Esophagus squamous epithelium (tissue), 5 donors: Measurements from ENCODE around the gene ETS1. TPM values are rescaled to one million over a fixed set of nuclear protein-coding genes. Genes with fewer than 3 reads are reported as not detected.

Source experiments
- DNase-seq: peaks from one replicate; lab custom pipeline; 2025; lab: John Stamatoyannopoulos, UW
- H3K27ac ChIP-seq, 4 donors: fragments of 200-600 bp; sonication (generic); one replicate each; pipeline ENCODE4 v1.5.1; 2016 to 2019; ENCODE audit warnings: mild to moderate bottlenecking in 1 of 4
- H3K27me3 ChIP-seq, 4 donors: fragments of 200-600 bp; sonication (generic); 1 replicate in 3 of 4; 2 replicates in 1 of 4; pipeline versions ENCODE4 v1.5.1 to v1.6.0; 2017 to 2021; ENCODE audit warnings: antibody characterized with exemption in 1 of 4
- H3K36me3 ChIP-seq, 3 donors: fragments of 200-600 bp; sonication (generic); one replicate each; pipeline ENCODE4 v1.5.1; 2016 to 2019
- H3K4me1 ChIP-seq, 3 donors: fragments of 200-600 bp; sonication (generic); one replicate each; pipeline ENCODE4 v1.5.1; 2017 to 2019
- H3K4me3 ChIP-seq, 4 donors: fragments of 200-600 bp; sonication (generic); 1 replicate in 3 of 4; 2 replicates in 1 of 4; pipeline ENCODE4 v1.5.1; 2016 to 2019; ENCODE audit warnings: mild to moderate bottlenecking in 2 of 4, moderate library complexity in 1 of 4
- H3K9me3 ChIP-seq, 3 donors: fragments of 200-600 bp; sonication (generic); one replicate each; pipeline ENCODE4 v1.5.1; 2016 to 2019
- POLR2A ChIP-seq, 4 donors: fragments of 450-650 bp; IDR thresholded peaks; one replicate each; pipeline ENCODE4 v1.6.1; 2017; ENCODE audit warnings: antibody characterized with exemption in 4 of 4, mild to moderate bottlenecking in 4 of 4, moderate library complexity in 3 of 4
- WGBS, 2 donors: methylation state at CpG; one replicate each; pipeline ENCODE4 v1.1.5; 2018; 5-methylcytosine and 5-hydroxymethylcytosine counted together
- intact Hi-C: fragments of 100-400 bp; cut with DNase I; formaldehyde crosslinking; loops from one replicate; pipeline ENCODE4 v1.15.0; 2022
- total RNA-seq, 4 donors: library from RNA; depleted of rRNA; stranded (reverse); fragments of >200 nt; gene quantifications; one replicate each; pipeline ENCODE4 v1.1.0, GENCODE V29; 2016
- TF ChIP-seq, protein P1 (sequence below), 6 experiments: fragments of 450-650 bp in 4 of 6; fragments of 200-600 bp in 2 of 6; sonication (generic) in 2 of 6; IDR thresholded peaks; one replicate each; pipeline ENCODE4 v1.5.1; 2016 to 2019; ENCODE audit warnings: antibody characterized with exemption in 6 of 6, mild to moderate bottlenecking in 4 of 6, moderate library complexity in 4 of 6
- donor health status: DM: yes; HTN: yes; CAD: no.

Gene ETS1
- total RNA-seq, 4 donors from 2014 or later = 3.4 to 37.0 (median 16.4) TPM

DNA sequence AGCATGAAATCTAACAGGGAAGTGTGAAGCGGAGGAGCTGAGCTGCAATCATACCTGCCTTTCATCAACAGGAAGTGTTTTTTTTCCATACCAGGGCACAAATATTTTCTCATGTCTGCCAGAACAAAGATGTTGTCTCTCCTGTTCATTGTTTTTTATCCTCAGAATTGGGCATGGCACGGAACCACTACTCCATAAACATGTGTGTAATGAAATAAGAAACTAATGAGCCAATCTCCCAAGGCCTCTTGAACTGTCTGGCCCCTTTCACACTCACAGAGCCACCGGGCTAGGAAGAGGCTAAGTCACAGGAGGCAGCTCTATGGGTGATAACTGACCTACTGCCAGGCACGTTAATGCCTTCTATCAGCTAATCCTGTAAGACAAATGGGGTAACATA, 124.4 kb downstream of the ETS1 start:
- 57 to 80% methylated on average over 4 of the region's 4 CpGs for WGBS, 2 donors
- H3K27me3 ChIP-seq = no peaks in the 10 kb centered on the region
- H3K4me3 ChIP-seq = no peak overlapping the region
- peak overlapping the region in 3 of 4 donors; percentile 40 to 60 (median 43) for H3K27ac ChIP-seq
- no peak for DNase-seq
- TF ChIP-seq POLR2A (IDR thresholded peaks at IDR 0.05) = no peak
- TF ChIP-seq, protein P1, sequence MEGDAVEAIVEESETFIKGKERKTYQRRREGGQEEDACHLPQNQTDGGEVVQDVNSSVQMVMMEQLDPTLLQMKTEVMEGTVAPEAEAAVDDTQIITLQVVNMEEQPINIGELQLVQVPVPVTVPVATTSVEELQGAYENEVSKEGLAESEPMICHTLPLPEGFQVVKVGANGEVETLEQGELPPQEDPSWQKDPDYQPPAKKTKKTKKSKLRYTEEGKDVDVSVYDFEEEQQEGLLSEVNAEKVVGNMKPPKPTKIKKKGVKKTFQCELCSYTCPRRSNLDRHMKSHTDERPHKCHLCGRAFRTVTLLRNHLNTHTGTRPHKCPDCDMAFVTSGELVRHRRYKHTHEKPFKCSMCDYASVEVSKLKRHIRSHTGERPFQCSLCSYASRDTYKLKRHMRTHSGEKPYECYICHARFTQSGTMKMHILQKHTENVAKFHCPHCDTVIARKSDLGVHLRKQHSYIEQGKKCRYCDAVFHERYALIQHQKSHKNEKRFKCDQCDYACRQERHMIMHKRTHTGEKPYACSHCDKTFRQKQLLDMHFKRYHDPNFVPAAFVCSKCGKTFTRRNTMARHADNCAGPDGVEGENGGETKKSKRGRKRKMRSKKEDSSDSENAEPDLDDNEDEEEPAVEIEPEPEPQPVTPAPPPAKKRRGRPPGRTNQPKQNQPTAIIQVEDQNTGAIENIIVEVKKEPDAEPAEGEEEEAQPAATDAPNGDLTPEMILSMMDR (IDR thresholded peaks at IDR 0.05) = no peak
- intact Hi-C loops = no loop called here
- no peaks in the 10 kb centered on the region for H3K9me3 ChIP-seq
- peaks cover 0 to 47% (median 4%) of the 10 kb centered on the region in 3 donors for H3K36me3 ChIP-seq
- peaks cover 0 to 49% (median 13%) of the 10 kb centered on the region in 3 donors for H3K4me1 ChIP-seq

DNA sequence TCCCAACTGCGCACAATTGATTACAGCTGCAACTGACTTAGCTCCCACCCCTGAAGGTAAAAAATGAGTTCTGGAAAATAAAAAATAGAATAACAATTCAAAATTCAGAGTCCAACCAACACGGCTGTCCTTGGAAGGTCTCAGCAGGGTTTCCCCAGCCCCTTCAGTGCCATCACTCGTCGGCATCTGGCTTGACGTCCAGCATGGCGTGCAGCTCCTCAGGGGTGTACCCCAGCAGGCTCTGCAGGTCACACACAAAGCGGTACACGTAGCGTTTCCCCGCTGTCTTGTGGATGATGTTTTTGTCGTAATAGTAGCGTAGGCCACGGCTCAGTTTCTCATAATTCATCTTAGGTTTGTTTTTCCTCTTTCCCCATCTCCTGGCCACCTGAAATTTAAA, 125.2 kb downstream of the ETS1 start:
- Histone ChIP-seq H3K4me3 (no peak overlapping the region), H3K36me3 (peaks cover 0 to 50% (median 4%) of the 10 kb centered on the region in 3 donors), H3K27me3 (no peaks in the 10 kb centered on the region), H3K27ac (no peak overlapping the region), H3K9me3 (no peaks in the 10 kb centered on the region), H3K4me1 (peaks cover 0 to 42% (median 10%) of the 10 kb centered on the region in 3 donors)
- intact Hi-C loops = no loop called here
- no peak for DNase-seq
- TF ChIP-seq, protein P1 (IDR thresholded peaks at IDR 0.05) = no peak
- TF ChIP-seq POLR2A (IDR thresholded peaks at IDR 0.05) = no peak
- WGBS, 2 donors = 95 to 96% methylated on average over 13 of the region's 13 CpGs

DNA sequence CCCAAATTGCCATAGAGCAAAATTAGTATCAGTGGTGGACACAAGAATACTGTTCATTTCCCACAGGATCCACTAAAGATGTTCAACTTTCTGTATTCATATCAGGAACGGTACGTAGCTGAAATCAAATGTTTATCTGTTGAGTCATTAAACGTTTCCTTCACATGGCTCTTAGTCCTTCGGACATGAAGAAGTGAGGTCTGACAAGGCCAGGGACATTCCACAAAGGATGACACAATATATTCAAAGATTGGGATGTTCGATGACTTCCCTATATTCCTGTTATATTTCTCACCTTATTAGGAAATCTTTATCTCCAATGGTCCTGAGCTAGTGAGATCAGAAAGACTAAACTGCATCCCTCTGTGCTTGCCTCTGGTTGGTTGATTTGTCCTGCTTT, 129.0 kb downstream of the ETS1 start:
- H3K27me3 ChIP-seq = no peaks in the 10 kb centered on the region
- peaks cover under 1 to 15% (median 5%) of the 10 kb centered on the region in 3 donors for H3K4me1 ChIP-seq
- H3K27ac ChIP-seq = peak overlapping the region in 2 of 4 donors; percentile 40 to 46
- TF ChIP-seq POLR2A (IDR thresholded peaks at IDR 0.05) = no peak
- TF ChIP-seq, protein P1 (IDR thresholded peaks at IDR 0.05) = no peak
- WGBS, 2 donors = 52 to 66% methylated on average over 5 of the region's 5 CpGs
- intact Hi-C loops = no loop called here
- H3K4me3 ChIP-seq = no peak overlapping the region
- H3K36me3 ChIP-seq = peaks cover 0 to 46% (median 4%) of the 10 kb centered on the region in 3 donors
- no peak for DNase-seq
- no peaks in the 10 kb centered on the region for H3K9me3 ChIP-seq

DNA sequence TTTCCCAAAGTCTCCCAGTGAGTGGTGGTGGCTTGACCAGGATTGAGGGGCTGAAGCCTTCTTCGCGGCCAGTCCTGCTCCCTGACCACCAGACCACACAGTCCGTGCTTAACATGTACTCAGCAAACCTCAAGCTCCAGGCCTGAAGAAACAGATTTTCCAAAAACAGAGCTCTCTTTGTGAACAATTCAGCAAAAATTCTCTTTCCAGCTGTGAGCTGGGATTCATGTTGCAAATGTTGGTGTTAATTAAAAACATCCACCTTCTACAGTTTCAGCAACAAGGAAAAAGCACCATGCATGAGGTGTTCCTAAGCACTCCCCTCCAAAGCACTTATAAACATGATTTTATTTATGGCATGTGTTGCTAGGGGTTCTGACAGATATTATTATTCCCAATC, 129.5 kb downstream of the ETS1 start:
- 88 to 94% methylated on average over 3 of the region's 3 CpGs for WGBS, 2 donors
- no peak for TF ChIP-seq POLR2A (IDR thresholded peaks at IDR 0.05)
- TF ChIP-seq, protein P1 (IDR thresholded peaks at IDR 0.05) = no peak
- intact Hi-C loops = no loop called here
- Histone ChIP-seq H3K9me3 (no peaks in the 10 kb centered on the region), H3K27me3 (no peaks in the 10 kb centered on the region), H3K4me1 (peaks cover 4 to 15% (median 5%) of the 10 kb centered on the region in 3 donors), H3K36me3 (peaks cover 0 to 42% (median 4%) of the 10 kb centered on the region in 3 donors), H3K4me3 (no peak overlapping the region), H3K27ac (peak overlapping the region in 3 of 4 donors; percentile 40 to 46 (median 41))
- DNase-seq = no peak

DNA sequence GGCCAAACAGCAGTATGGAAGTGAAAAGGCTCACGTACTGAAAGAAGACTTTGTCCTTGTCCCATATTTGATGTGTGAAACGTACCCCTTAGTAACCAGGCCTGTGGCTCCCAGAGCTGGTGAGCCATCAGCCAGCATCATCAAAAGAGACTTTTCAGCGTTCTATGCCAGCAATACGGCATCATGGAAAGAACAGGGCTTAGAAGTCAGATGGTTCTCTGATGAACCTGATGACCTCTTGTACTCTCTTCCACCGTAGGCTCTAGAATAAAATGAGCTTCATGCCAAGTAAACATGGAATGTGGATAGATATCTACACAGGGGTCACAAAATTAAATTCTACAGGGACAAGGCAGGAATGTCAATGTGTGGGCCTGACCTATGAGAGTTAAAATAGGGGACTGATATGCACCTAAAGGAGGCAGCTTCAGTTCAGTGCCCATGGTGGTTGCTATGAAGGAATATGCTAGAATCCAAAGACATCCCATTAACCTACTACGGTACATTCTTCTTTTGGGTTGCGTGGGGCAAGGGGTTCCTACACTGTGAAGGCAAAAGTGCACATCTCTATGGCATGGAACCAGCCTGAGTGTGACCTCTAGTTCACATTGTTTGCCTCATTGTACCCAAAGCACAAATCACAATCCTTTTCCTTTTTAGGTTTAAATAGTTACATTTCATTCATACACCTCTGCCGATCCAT, 130.6 kb downstream of the ETS1 start:
- WGBS, 2 donors = 83 to 91% methylated on average over 8 of the region's 8 CpGs
- H3K36me3 ChIP-seq = peaks cover 0 to 32% (median 0%) of the 10 kb centered on the region in 3 donors
- H3K9me3 ChIP-seq = no peaks in the 10 kb centered on the region
- H3K27me3 ChIP-seq = no peaks in the 10 kb centered on the region
- no peak overlapping the region for H3K4me3 ChIP-seq
- DNase-seq = no peak
- TF ChIP-seq POLR2A (IDR thresholded peaks at IDR 0.05) = no peak
- TF ChIP-seq, protein P1 (IDR thresholded peaks at IDR 0.05) = no peak
- intact Hi-C loops = no loop called here
- H3K4me1 ChIP-seq = peaks cover 4 to 25% (median 9%) of the 10 kb centered on the region in 3 donors
- H3K27ac ChIP-seq = peak overlapping the region in 2 of 4 donors; percentile 26 to 33
